ENCODE data around the gene SOAT1. TPM values are rescaled to one million over a fixed set of nuclear protein-coding genes. Genes with fewer than 3 reads are reported as not detected.

The SOAT1 gene
- total and polyA plus RNA-seq, 2 of the 8 experiments (the other 6 are each of a cell fraction or from before 2014, with no cell fraction given): 2.7 to 4.7 TPM

- Histone ChIP-seq H3K14ac (ENCODE audit: insufficient read length) (no peak overlapping the region), H3K79me1 (ENCODE audit: low read depth, low read length) (no peaks in the 10 kb centered on the region), H3K36me3 (ENCODE audit: control insufficient read depth in 2 of 4, insufficient read depth in 4 of 4, low read length in 3 of 4) (no peaks in the 10 kb centered on the region), H2BK20ac (ENCODE audit: low read length) (no peak overlapping the region), H4K5ac (ENCODE audit: insufficient read length, low read depth, low read length) (no peak overlapping the region), H3K18ac (ENCODE audit: extremely low read depth, low read length) (no peak overlapping the region), H3K4me2 (ENCODE audit: insufficient read depth in 1 of 2, low read depth in 2 of 2, low read length in 2 of 2) (no peak overlapping the region), H3K4me1 (replicated peaks in 1 of 4; ENCODE audit: control insufficient read depth in 3 of 4, insufficient read depth in 4 of 4, low read length in 3 of 4) (no peaks in the 10 kb centered on the region), H3K27me3 (replicated peaks in 1 of 4; ENCODE audit: control insufficient read depth in 3 of 4, extremely low read depth in 1 of 4, insufficient read depth in 3 of 4, low read length in 3 of 4) (no peaks in the 10 kb centered on the region), H4K91ac (replicated peaks; ENCODE audit: insufficient read length, low read length) (no peak overlapping the region), H3K27ac (ENCODE audit: low read depth, low read length) (no peak overlapping the region), H2BK12ac (ENCODE audit: low read depth, low read length) (no peak overlapping the region), H3K79me2 (ENCODE audit: control insufficient read depth in 1 of 2, insufficient read depth in 2 of 2, low read length in 2 of 2) (no peaks in the 10 kb centered on the region), H2BK15ac (ENCODE audit: low read length) (no peak overlapping the region), H3K23me2 (ENCODE audit: low read depth, low read length) (no peaks in the 10 kb centered on the region), H2BK120ac (replicated peaks; ENCODE audit: low read depth, low read length) (no peak overlapping the region), H2AK5ac (ENCODE audit: low read depth, low read length) (no peak overlapping the region), H3K56ac (replicated peaks; ENCODE audit: insufficient read length, low read depth, low read length) (no peak overlapping the region), H3K4ac (replicated peaks; ENCODE audit: insufficient read length, low read depth, low read length) (no peak overlapping the region), H4K20me1 (replicated peaks in 1 of 2; ENCODE audit: control insufficient read depth in 1 of 2, insufficient read depth in 2 of 2, low read length in 2 of 2) (no peaks in the 10 kb centered on the region), H2AFZ (ENCODE audit: low read length) (no peak overlapping the region), H4K8ac (ENCODE audit: extremely low read depth, insufficient read depth, low read length) (no peak overlapping the region), H3K9me3 (ENCODE audit: insufficient read depth in 2 of 2, low read depth in 1 of 2, low read length in 1 of 2) (no peaks in the 10 kb centered on the region), H3K9ac (replicated peaks in 1 of 4; ENCODE audit: extremely low read depth in 1 of 4, low read depth in 3 of 4, low read length in 3 of 4) (no peak overlapping the region), H2BK5ac (ENCODE audit: low read depth, low read length) (no peak overlapping the region), H3K4me3 (ENCODE audit: extremely low read depth in 1 of 4, insufficient read depth in 2 of 4, low read depth in 3 of 4, low read length in 4 of 4) (no peak overlapping the region), H3K23ac (ENCODE audit: insufficient read length) (no peak overlapping the region)
- 60% methylated on average over 1 of the region's 1 CpG; no CpG with 5 or more reads in 1 of the 2 experiments for WGBS, 2 experiments (ENCODE audit: extremely low coverage in 1 of 2, insufficient coverage in 1 of 2, insufficient read length in 1 of 2, insufficient replicate concordance in 2 of 2, low coverage in 1 of 2, low lambda C conversion rate in 2 of 2, missing lambda C conversion rate in 1 of 2)
- ChIA-PET POLR2A (ENCODE audit: partially characterized antibody) (no interaction called here), CTCF (ENCODE audit: partially characterized antibody) (no interaction called here)
- DNase-seq (ENCODE audit: low read depth in 1 of 2, low spot score in 2 of 2) (no peak), FAIRE-seq (no peak)
- TF ChIP-seq YY1 (IDR thresholded peaks at IDR 0.05; ENCODE audit: low read depth, low read length) (no peak), SRF (IDR thresholded peaks at IDR 0.05; ENCODE audit: low read depth, low read length) (no peak), BRCA1 (IDR thresholded peaks at IDR 0.05; ENCODE audit: low read depth, low read length) (no peak)
These were observed 91.9 kb downstream of the SOAT1 start for GRCh38 chr1:179385510-179385909.
